ENCODE results near the gene ZBTB46.

The ZBTB46 gene

GRCh38 chr20:63839620-63840019 lies 8.6 kb upstream of the ZBTB46 start:
- no peak for DNase-seq (ENCODE audit: low read depth in 2 of 2, low spot score in 1 of 2)

- no peak for DNase-seq (ENCODE audit: low read depth in 2 of 2, low spot score in 1 of 2)
These were observed 6.4 kb upstream of the ZBTB46 start for GRCh38 chr20:63837479-63837878.

- DNase-seq (ENCODE audit: low read depth in 2 of 2, low spot score in 1 of 2) = no peak
These were observed 5.6 kb upstream of the ZBTB46 start for GRCh38 chr20:63836458-63837344.

- DNase-seq (ENCODE audit: low read depth in 2 of 2, low spot score in 1 of 2) = no peak
These were observed 4.2 kb upstream of the ZBTB46 start for GRCh38 chr20:63835021-63835858.

- no peak for DNase-seq (ENCODE audit: low read depth in 2 of 2, low spot score in 1 of 2)
These were observed 3.4 kb upstream of the ZBTB46 start for GRCh38 chr20:63834491-63834880.

GRCh38 chr20:63833776-63834490 lies 2.9 kb upstream of the ZBTB46 start:
- no peak for DNase-seq (ENCODE audit: low read depth in 2 of 2, low spot score in 1 of 2)

- no peak for DNase-seq (ENCODE audit: low read depth in 2 of 2, low spot score in 1 of 2)
These were observed 1.1 kb upstream of the ZBTB46 start for GRCh38 chr20:63831993-63832686.

- DNase-seq (ENCODE audit: low read depth in 2 of 2, low spot score in 1 of 2) = no peak
These were observed 555 bp upstream of the ZBTB46 start for GRCh38 chr20:63831646-63831992.

GRCh38 chr20:63829945-63830835 lies 874 bp downstream of the ZBTB46 start:
- no peak for DNase-seq (ENCODE audit: low read depth in 2 of 2, low spot score in 1 of 2)

- DNase-seq (ENCODE audit: low read depth in 2 of 2, low spot score in 1 of 2) = no peak
These were observed 1.5 kb downstream of the ZBTB46 start for GRCh38 chr20:63829603-63829944.

GRCh38 chr20:63828951-63829350 lies 2.1 kb downstream of the ZBTB46 start:
- DNase-seq (ENCODE audit: low read depth in 2 of 2, low spot score in 1 of 2) = no peak

GRCh38 chr20:63828545-63828944 lies 2.5 kb downstream of the ZBTB46 start:
- no peak for DNase-seq (ENCODE audit: low read depth in 2 of 2, low spot score in 1 of 2)

GRCh38 chr20:63828124-63828523 lies 2.9 kb downstream of the ZBTB46 start:
- no peak for DNase-seq (ENCODE audit: low read depth in 2 of 2, low spot score in 1 of 2)

- DNase-seq (ENCODE audit: low read depth in 2 of 2, low spot score in 1 of 2) = no peak
These were observed 4.3 kb downstream of the ZBTB46 start for GRCh38 chr20:63826753-63827152.

GRCh38 chr20:63825331-63826118 lies 5.5 kb downstream of the ZBTB46 start:
- DNase-seq (ENCODE audit: low read depth in 2 of 2, low spot score in 1 of 2) = no peak

GRCh38 chr20:63823691-63824311 lies 7.3 kb downstream of the ZBTB46 start:
- DNase-seq (ENCODE audit: low read depth in 2 of 2, low spot score in 1 of 2) = no peak

- DNase-seq (ENCODE audit: low read depth in 2 of 2, low spot score in 1 of 2) = no peak
These were observed 8.8 kb downstream of the ZBTB46 start for GRCh38 chr20:63822276-63822696.

GRCh38 chr20:63821811-63822210 lies 9.3 kb downstream of the ZBTB46 start:
- no peak for DNase-seq (ENCODE audit: low read depth in 2 of 2, low spot score in 1 of 2)
